Liver (tissue), 3 donors: ENCODE results near the gene ZBTB7A.

Experiments used
- ATF3 ChIP-seq: IDR thresholded peaks from 2 replicates; pipeline ENCODE4 v1.6.1; 2016; ENCODE audit warnings: antibody characterized with exemption
- CTCF ChIP-seq: fragments of 150-350 bp; IDR thresholded peaks from 2 replicates; pipeline ENCODE4 v1.5.1; 2017; ENCODE audit warnings: improper control_type of control experiment, low read depth, low read length; ENCODE audit not compliant: missing input control
- EGR1 ChIP-seq, 2 donors: IDR thresholded peaks; 2 replicates each; pipeline ENCODE4 v1.6.1; 2016 to 2018; ENCODE audit warnings: antibody characterized with exemption in 2 of 2, low read depth in 2 of 2
- FOXA1 ChIP-seq: IDR thresholded peaks from 2 replicates; pipeline ENCODE4 v1.6.1; 2016; ENCODE audit warnings: antibody characterized with exemption
- GABPA ChIP-seq, 2 donors: IDR thresholded peaks in 1 of 2; conservative IDR thresholded peaks in 1 of 2; 2 replicates each; pipeline ENCODE4 v1.6.1; 2016; ENCODE audit warnings: antibody characterized with exemption in 2 of 2, mild to moderate bottlenecking in 1 of 2, moderate library complexity in 1 of 2
- JUND ChIP-seq, 2 donors: IDR thresholded peaks; 2 replicates each; pipeline ENCODE4 v1.6.1; 2016; ENCODE audit warnings: antibody characterized with exemption in 2 of 2
- RAD21 ChIP-seq, 2 donors: IDR thresholded peaks; 2 replicates each; pipeline ENCODE4 v1.6.1; 2016; ENCODE audit warnings: antibody characterized with exemption in 2 of 2, mild to moderate bottlenecking in 2 of 2
- REST ChIP-seq: IDR thresholded peaks from 2 replicates; pipeline ENCODE4 v1.6.1; 2016; ENCODE audit warnings: antibody characterized with exemption, mild to moderate bottlenecking
- RXRA ChIP-seq, 2 donors: IDR thresholded peaks; 2 replicates each; pipeline ENCODE4 v1.6.1; 2017 to 2018; ENCODE audit warnings: antibody characterized with exemption in 2 of 2, mild to moderate bottlenecking in 1 of 2
- SP1 ChIP-seq: IDR thresholded peaks from 2 replicates; pipeline ENCODE4 v1.6.1; 2018; ENCODE audit warnings: antibody characterized with exemption, mild to moderate bottlenecking
- TAF1 ChIP-seq: conservative IDR thresholded peaks from 2 replicates; pipeline ENCODE4 v1.6.1; 2016; ENCODE audit warnings: antibody characterized with exemption, mild to moderate bottlenecking
- YY1 ChIP-seq: IDR thresholded peaks from 2 replicates; pipeline ENCODE4 v1.6.1; 2016; ENCODE audit warnings: antibody characterized with exemption, mild to moderate bottlenecking
- TF ChIP-seq, protein P1 (sequence below): IDR thresholded peaks from 2 replicates; pipeline ENCODE4 v1.6.1; 2016; ENCODE audit warnings: antibody characterized with exemption
- TF ChIP-seq, protein P2 (sequence below): IDR thresholded peaks from 2 replicates; pipeline ENCODE4 v1.6.1; 2016; ENCODE audit warnings: antibody characterized with exemption
- donor health status: healthy.
- donor health status: healthy.

DNA sequence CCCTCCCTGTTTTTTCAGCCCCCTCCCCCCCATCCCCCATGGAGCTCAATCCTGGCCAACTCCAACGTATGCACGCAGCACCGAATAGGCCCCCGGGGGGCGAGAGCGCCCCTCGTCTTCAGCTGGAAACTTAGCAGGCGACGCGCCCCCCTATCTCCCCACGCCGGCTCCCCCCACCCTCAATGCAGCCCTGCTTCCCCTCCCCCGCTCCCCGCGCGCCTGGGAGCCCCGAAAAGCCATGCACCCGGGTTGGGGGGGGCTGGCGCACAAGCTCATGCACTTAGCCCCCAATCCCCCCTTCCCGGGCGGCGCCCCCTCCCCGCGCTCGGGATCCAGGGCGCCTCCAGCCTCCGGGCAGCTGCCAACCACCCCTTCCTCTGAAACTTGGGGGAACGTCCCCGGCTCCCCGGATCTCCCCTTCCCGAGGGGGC is 508 bp downstream of the ZBTB7A start:
- TF ChIP-seq TAF1 (no peak), CTCF (no peak), REST (no peak), SP1 (no peak), EGR1 (IDR thresholded peaks at IDR 0.05; ENCODE audit: low read depth in 2 of 2) (no peak), FOXA1 (no peak), ATF3 (no peak), YY1 (no peak), RXRA (IDR thresholded peaks at IDR 0.05) (no peak), JUND (IDR thresholded peaks at IDR 0.05) (no peak), GABPA (IDR thresholded peaks at IDR 0.05 in 1 of 2, conservative IDR thresholded peaks at IDR 0.05 in 1 of 2) (no peak), RAD21 (IDR thresholded peaks at IDR 0.05) (no peak)
- TF ChIP-seq, protein P1, sequence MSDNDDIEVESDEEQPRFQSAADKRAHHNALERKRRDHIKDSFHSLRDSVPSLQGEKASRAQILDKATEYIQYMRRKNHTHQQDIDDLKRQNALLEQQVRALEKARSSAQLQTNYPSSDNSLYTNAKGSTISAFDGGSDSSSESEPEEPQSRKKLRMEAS, result no peak
- TF ChIP-seq, protein P2, sequence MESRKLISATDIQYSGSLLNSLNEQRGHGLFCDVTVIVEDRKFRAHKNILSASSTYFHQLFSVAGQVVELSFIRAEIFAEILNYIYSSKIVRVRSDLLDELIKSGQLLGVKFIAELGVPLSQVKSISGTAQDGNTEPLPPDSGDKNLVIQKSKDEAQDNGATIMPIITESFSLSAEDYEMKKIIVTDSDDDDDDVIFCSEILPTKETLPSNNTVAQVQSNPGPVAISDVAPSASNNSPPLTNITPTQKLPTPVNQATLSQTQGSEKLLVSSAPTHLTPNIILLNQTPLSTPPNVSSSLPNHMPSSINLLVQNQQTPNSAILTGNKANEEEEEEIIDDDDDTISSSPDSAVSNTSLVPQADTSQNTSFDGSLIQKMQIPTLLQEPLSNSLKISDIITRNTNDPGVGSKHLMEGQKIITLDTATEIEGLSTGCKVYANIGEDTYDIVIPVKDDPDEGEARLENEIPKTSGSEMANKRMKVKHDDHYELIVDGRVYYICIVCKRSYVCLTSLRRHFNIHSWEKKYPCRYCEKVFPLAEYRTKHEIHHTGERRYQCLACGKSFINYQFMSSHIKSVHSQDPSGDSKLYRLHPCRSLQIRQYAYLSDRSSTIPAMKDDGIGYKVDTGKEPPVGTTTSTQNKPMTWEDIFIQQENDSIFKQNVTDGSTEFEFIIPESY, result no peak
